Transverse colon (tissue), 4 donors: ENCODE results near the gene BTRC. TPM values are rescaled to one million over a fixed set of nuclear protein-coding genes. Genes with fewer than 3 reads are reported as not detected.
A peak's percentile ranks its signal among the peaks of the same experiment; 100 is the strongest.

ENCODE experiments used
- DNase-seq: peaks from one replicate; pipeline ENCODE4 v3.0.0-alpha.2; 2019
- H3K27ac ChIP-seq, 4 donors: fragments of 200-600 bp; sonication (generic); 2 replicates each; pipeline ENCODE4 v1.5.1; 2016 to 2018; ENCODE audit warnings: inconsistent platforms in 4 of 4
- H3K27me3 ChIP-seq: fragments of 200-600 bp; sonication (generic); 2 replicates; pipeline ENCODE4 v1.5.1; 2017; ENCODE audit warnings: inconsistent platforms
- H3K36me3 ChIP-seq, 4 donors: fragments of 200-600 bp; sonication (generic); 2 replicates each; pipeline ENCODE4 v1.5.1; 2017 to 2019; ENCODE audit warnings: inconsistent platforms in 4 of 4
- H3K4me1 ChIP-seq, 4 donors: fragments of 200-600 bp; sonication (generic); 2 replicates each; pipeline ENCODE4 v1.5.1; 2017 to 2020; ENCODE audit warnings: inconsistent platforms in 4 of 4
- H3K4me3 ChIP-seq, 4 donors: fragments of 200-600 bp; sonication (generic); 1 replicate in 1 of 4; 2 replicates in 3 of 4; pipeline versions ENCODE4 v1.5.1 to v1.6.1; 2017 to 2019; ENCODE audit warnings: inconsistent platforms in 4 of 4
- H3K9me3 ChIP-seq, 2 donors: fragments of 200-600 bp; sonication (generic); 2 replicates each; pipeline ENCODE4 v1.5.1; 2017 to 2019; ENCODE audit warnings: inconsistent platforms in 2 of 2
- CTCF ChIP-seq, 5 experiments: fragments of 200-600 bp in 3 of 5; fragments of 450-650 bp in 2 of 5; sonication (generic) in 3 of 5; IDR thresholded peaks; 1 replicate in 2 of 5; 2 replicates in 3 of 5; pipeline ENCODE4 v1.5.1; 2016 to 2017; ENCODE audit warnings: antibody characterized with exemption in 5 of 5, inconsistent platforms in 3 of 5, mild to moderate bottlenecking in 2 of 5, moderate library complexity in 1 of 5
- EP300 ChIP-seq: sonication (generic); formaldehyde crosslinking; IDR thresholded peaks from one replicate; pipeline ENCODE4 v1.6.1; 2017; ENCODE audit warnings: antibody characterized with exemption, low read depth
- POLR2A ChIP-seq: fragments of 450-650 bp; IDR thresholded peaks from one replicate; pipeline ENCODE4 v1.6.1; 2016; ENCODE audit warnings: antibody characterized with exemption, mild to moderate bottlenecking, moderate library complexity
- POLR2AphosphoS5 ChIP-seq, 3 donors: sonication (generic); formaldehyde crosslinking; IDR thresholded peaks; one replicate each; pipeline ENCODE4 v1.6.1; 2016; ENCODE audit warnings: antibody characterized with exemption in 3 of 3
- WGBS, 2 donors: methylation state at CpG; one replicate each; pipeline ENCODE4 v1.1.5; 2018; ENCODE audit warnings: low coverage in 1 of 2; 5-methylcytosine and 5-hydroxymethylcytosine counted together
- in situ Hi-C, 4 donors: fragments of 200-750 bp; cut with MboI; loops; one replicate each; pipeline versions ENCODE4 v1.15.0 to v1.15.1; 2017; ENCODE audit warnings: low sequenced_read_pairs in 3 of 4, low pct_ligation_motif_present in 1 of 4, low pct_unique_long_range_greater_than_20kb in 1 of 4
- intact Hi-C: fragments of 100-400 bp; cut with DNase I; formaldehyde crosslinking; loops from one replicate; pipeline ENCODE4 v1.15.1; 2023; ENCODE audit warnings: low total_unique reads
- total RNA-seq, 4 donors: library from RNA; depleted of rRNA; stranded (reverse); fragments of >200 nt; gene quantifications; one replicate each; pipeline ENCODE4 v1.1.0, GENCODE V29; 2016

BTRC gene
- total RNA-seq, 4 donors from 2014 or later, result 8.6 to 195 (median 32.0) TPM

DNA sequence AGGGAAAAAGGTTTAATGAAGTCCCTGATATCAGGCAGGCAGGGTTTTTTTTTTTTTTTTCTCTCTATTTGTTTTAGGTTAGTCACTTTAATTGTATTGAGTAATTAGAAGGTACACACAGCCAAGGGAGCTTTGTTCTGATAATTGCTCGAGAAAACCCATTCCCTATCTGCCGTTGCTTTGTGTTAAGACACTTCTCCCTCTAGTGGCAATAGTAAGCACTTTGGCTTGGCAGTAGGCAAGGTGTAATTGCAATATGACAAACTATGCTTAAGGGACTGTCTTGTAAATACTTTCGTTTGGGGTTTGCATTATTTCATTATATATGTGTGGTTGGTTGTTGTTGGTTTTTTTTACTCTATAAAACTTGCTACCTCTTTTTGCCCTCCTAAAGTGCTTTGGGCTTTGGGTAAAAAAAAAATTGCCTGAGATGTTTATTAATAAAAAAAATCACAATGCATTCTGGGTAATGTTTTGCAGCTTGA lies 113.4 kb downstream of the BTRC start:
- Histone ChIP-seq H3K36me3 (no peaks in the 10 kb centered on the region), H3K9me3 (no peaks in the 10 kb centered on the region), H3K27me3 (no peaks in the 10 kb centered on the region), H3K4me3 (no peak overlapping the region), H3K4me1 (peaks cover 0 to 15% (median 9%) of the 10 kb centered on the region in 4 donors), H3K27ac (no peak overlapping the region)
- no peak for TF ChIP-seq POLR2A
- peak; percentile 67 to 76 (median 73) for TF ChIP-seq CTCF (IDR thresholded peaks at IDR 0.05)
- no peak for TF ChIP-seq EP300
- no peak for TF ChIP-seq POLR2AphosphoS5 (IDR thresholded peaks at IDR 0.05)
- in situ Hi-C loops (loop anchor here in 1 of 4 donors (25.0 kb wide), 1 partner anchor 255 kb away; no protein-coding TSS in a partner anchor), intact Hi-C loops (no loop called here)
- no peak for DNase-seq
- WGBS, 2 donors, result 0 to 5% methylated on average over 3 of the region's 3 CpGs

DNA sequence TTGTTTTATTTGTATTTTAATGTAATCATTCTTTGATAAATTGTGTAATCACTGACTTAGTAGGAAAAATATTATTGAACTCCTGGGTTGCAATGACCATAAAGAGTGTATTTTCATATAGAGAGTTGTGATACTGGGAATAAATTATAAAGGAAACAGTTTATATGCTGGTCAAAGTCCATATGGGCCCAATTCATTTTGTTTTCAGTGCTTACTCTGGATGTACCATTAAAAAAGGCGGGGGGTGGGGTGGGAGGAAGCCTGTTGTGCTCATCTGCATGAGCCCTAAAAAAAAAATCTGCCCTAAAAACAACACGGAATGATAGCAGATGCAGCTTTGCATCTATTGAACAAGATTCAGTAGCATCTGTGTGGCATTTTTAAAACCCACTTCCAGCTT lies 114.2 kb downstream of the BTRC start:
- in situ Hi-C loops (loop anchor here in 1 of 4 donors (25.0 kb wide), 1 partner anchor 256 kb away; no protein-coding TSS in a partner anchor), intact Hi-C loops (no loop called here)
- TF ChIP-seq EP300 (no peak), POLR2AphosphoS5 (IDR thresholded peaks at IDR 0.05) (no peak), POLR2A (no peak)
- no peaks in the 10 kb centered on the region for H3K36me3 ChIP-seq
- no peak overlapping the region for H3K4me3 ChIP-seq
- no peak overlapping the region for H3K27ac ChIP-seq
- peaks cover 0 to 15% (median 9%) of the 10 kb centered on the region in 4 donors for H3K4me1 ChIP-seq
- H3K9me3 ChIP-seq, result no peaks in the 10 kb centered on the region
- H3K27me3 ChIP-seq, result no peaks in the 10 kb centered on the region
- peak; percentile 9 for DNase-seq
- WGBS, 2 donors, result 44 to 47% methylated on average over 2 of the region's 2 CpGs

- in situ Hi-C loops (no loop called here), intact Hi-C loops (no loop called here)
- Histone ChIP-seq H3K9me3 (no peaks in the 10 kb centered on the region), H3K27me3 (no peaks in the 10 kb centered on the region), H3K4me1 (no peaks in the 10 kb centered on the region), H3K36me3 (peaks cover 0 to 6% (median 0%) of the 10 kb centered on the region in 4 donors), H3K27ac (no peak overlapping the region), H3K4me3 (no peak overlapping the region)
- TF ChIP-seq EP300 (no peak), POLR2AphosphoS5 (IDR thresholded peaks at IDR 0.05) (no peak), CTCF (IDR thresholded peaks at IDR 0.05) (no peak), POLR2A (no peak)
- DNase-seq, result no peak
- WGBS, 2 donors, result 84 to 86% methylated on average over 3 of the region's 3 CpGs
Measured at GRCh38 chr10:101476383-101476782, 122.4 kb downstream of the BTRC start.

- H3K27ac ChIP-seq, result no peak overlapping the region
- no peaks in the 10 kb centered on the region for H3K9me3 ChIP-seq
- DNase-seq, result no peak
- TF ChIP-seq CTCF (IDR thresholded peaks at IDR 0.05) (no peak), EP300 (no peak), POLR2A (no peak), POLR2AphosphoS5 (IDR thresholded peaks at IDR 0.05) (no peak)
- 73 to 78% methylated on average over 1 of the region's 1 CpG for WGBS, 2 donors
- no peaks in the 10 kb centered on the region for H3K4me1 ChIP-seq
- in situ Hi-C loops (no loop called here), intact Hi-C loops (no loop called here)
- peaks cover 0 to 6% (median 0%) of the 10 kb centered on the region in 4 donors for H3K36me3 ChIP-seq
- H3K27me3 ChIP-seq, result no peaks in the 10 kb centered on the region
- H3K4me3 ChIP-seq, result no peak overlapping the region
Measured at GRCh38 chr10:101478956-101479355, 125.0 kb downstream of the BTRC start.

DNA sequence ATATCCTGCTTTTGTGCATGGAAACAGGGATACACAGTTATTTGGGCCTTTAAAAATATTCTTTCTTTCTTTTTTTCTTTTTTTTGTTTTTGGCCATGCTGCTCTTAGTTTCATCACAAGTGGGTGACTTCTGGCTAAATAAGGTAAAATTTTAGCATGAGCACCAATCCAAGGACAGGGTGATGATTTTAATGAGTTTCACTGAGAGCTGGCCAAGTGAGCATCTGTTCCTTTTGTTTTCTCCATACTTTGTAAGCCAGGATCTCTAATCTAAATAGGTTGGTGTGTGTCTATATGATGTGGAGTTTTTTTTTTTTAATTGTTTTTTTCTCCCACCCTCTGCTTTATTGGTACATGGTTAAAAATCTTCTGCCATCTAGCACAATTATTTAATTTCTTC lies 127.3 kb downstream of the BTRC start:
- in situ Hi-C loops, result no loop called here
- no peak for DNase-seq
- no peaks in the 10 kb centered on the region for H3K27me3 ChIP-seq
- TF ChIP-seq POLR2AphosphoS5 (IDR thresholded peaks at IDR 0.05) (no peak), CTCF (IDR thresholded peaks at IDR 0.05) (no peak), EP300 (no peak), POLR2A (no peak)
- intact Hi-C loops, result no loop called here
- H3K4me3 ChIP-seq, result no peak overlapping the region
- H3K36me3 ChIP-seq, result peaks cover 0 to 6% (median 0%) of the 10 kb centered on the region in 4 donors
- H3K9me3 ChIP-seq, result no peaks in the 10 kb centered on the region
- no peak overlapping the region for H3K27ac ChIP-seq
- no peaks in the 10 kb centered on the region for H3K4me1 ChIP-seq
